HepG2 (cell line): Measurements from ENCODE around the gene LEFTY2. TPM values are rescaled to one million over a fixed set of nuclear protein-coding genes. Genes with fewer than 3 reads are reported as not detected.
A peak's percentile ranks its signal among the peaks of the same experiment; 100 is the strongest.

Source experiments
- ARID4A ChIP-seq: sonication (generic); formaldehyde crosslinking; IDR thresholded peaks from 2 replicates; pipeline ENCODE4 v1.5.0; 2020; ENCODE audit warnings: mild to moderate bottlenecking, missing genetic modification reagents, borderline replicate concordance
- CSRNP1 ChIP-seq: sonication (generic); formaldehyde crosslinking; IDR thresholded peaks from 2 replicates; pipeline ENCODE4 v1.8.1; 2023; ENCODE audit warnings: mild to moderate bottlenecking, missing genetic modification reagents
- EED ChIP-seq: sonication (generic); formaldehyde crosslinking; IDR thresholded peaks from 2 replicates; pipeline ENCODE4 v1.5.0; 2020; ENCODE audit warnings: mild to moderate bottlenecking, missing genetic modification reagents
- FOXK2 ChIP-seq: fragments of 450-650 bp; IDR thresholded peaks from 2 replicates; pipeline ENCODE4 v1.6.1; 2016
- HES4 ChIP-seq: sonication (generic); formaldehyde crosslinking; IDR thresholded peaks from 2 replicates; pipeline ENCODE4 v1.9.0; 2021; ENCODE audit warnings: mild to moderate bottlenecking, missing genetic modification reagents, borderline replicate concordance
- IKZF5 ChIP-seq: IDR thresholded peaks from 2 replicates; pipeline ENCODE4 v1.6.1; 2018; ENCODE audit warnings: missing genetic modification reagents, mild to moderate bottlenecking, missing compliant biosample characterization
- KAT8 ChIP-seq: IDR thresholded peaks from 2 replicates; pipeline ENCODE4 v1.6.1; 2016; ENCODE audit warnings: missing genetic modification reagents, missing compliant biosample characterization
- MLX ChIP-seq: IDR thresholded peaks from 2 replicates; pipeline ENCODE4 v1.6.1; 2016
- NFYB ChIP-seq: sonication (generic); formaldehyde crosslinking; IDR thresholded peaks from 2 replicates; pipeline ENCODE4 v1.4.0; 2020; ENCODE audit warnings: missing genetic modification reagents
- PRDM15 ChIP-seq: sonication (generic); formaldehyde crosslinking; IDR thresholded peaks from 2 replicates; pipeline ENCODE4 v1.4.0; 2020; ENCODE audit warnings: missing genetic modification reagents
- SCMH1 ChIP-seq: sonication (generic); formaldehyde crosslinking; IDR thresholded peaks from 2 replicates; pipeline ENCODE4 v1.9.0; 2021; ENCODE audit warnings: missing genetic modification reagents, mild to moderate bottlenecking, borderline replicate concordance
- SMAD1 ChIP-seq: sonication (generic); formaldehyde crosslinking; IDR thresholded peaks from 2 replicates; pipeline ENCODE4 v1.4.0; 2020; ENCODE audit warnings: missing genetic modification reagents, low read depth, mild to moderate bottlenecking, borderline replicate concordance
- SOX5 ChIP-seq: IDR thresholded peaks from 2 replicates; pipeline ENCODE4 v1.6.1; 2016; ENCODE audit warnings: borderline replicate concordance
- SP4 ChIP-seq: sonication (generic); formaldehyde crosslinking; IDR thresholded peaks from 2 replicates; pipeline ENCODE4 v1.8.1; 2023; ENCODE audit warnings: mild to moderate bottlenecking, missing genetic modification reagents
- ZNF275 ChIP-seq: sonication (generic); formaldehyde crosslinking; IDR thresholded peaks from 2 replicates; pipeline ENCODE4 v1.8.0; 2022; ENCODE audit warnings: missing genetic modification reagents, mild to moderate bottlenecking, inconsistent platforms, borderline replicate concordance
- polyA plus RNA-seq, 8 experiments: library from polyadenylated mRNA; depleted of rRNA in 3 of 8; stranded (reverse) in 7 of 8; unstranded in 1 of 8; fragments of >200 nt; fragmentation: Illumina TruSeq in 4 of 8; extraction: Trizol in 4 of 8; gene quantifications; 2 replicates each; pipeline versions ENCODE4 v1.2.1 to v1.2.3, GENCODE V29; 2011 to 2016; ENCODE audit warnings: low read depth in 4 of 8, missing spikeins in 1 of 8, mixed read lengths in 1 of 8; ENCODE audit not compliant: insufficient read depth in 1 of 8
- total RNA-seq, 5 experiments: library from RNA; depleted of rRNA; stranded (reverse); fragments of >200 nt; fragmentation: Illumina TruSeq; extraction: Trizol; gene quantifications; 2 replicates each; pipeline ENCODE4 v1.2.3, GENCODE V29; 2016; ENCODE audit warnings: low read depth in 1 of 5

The LEFTY2 gene
- total and polyA plus RNA-seq, 2 of the 13 experiments (the other 11 are each of a cell fraction or from before 2014, with no cell fraction given) = 0.13 to 0.33 TPM

GRCh38 chr1:225896937-225897549 lies 44.0 kb downstream of the LEFTY2 start (continued):
- TF ChIP-seq IKZF5 (CRISPR knock-in tag) = no peak; the same call in 1 of the 2 replicates
- TF ChIP-seq PRDM15 (CRISPR knock-in tag) = no peak
- 0 out of 2 replicates have a peak, but pooled peaks have one; percentile 29 for TF ChIP-seq NFYB (CRISPR knock-in tag)
- no peak for TF ChIP-seq SP4
- TF ChIP-seq MLX (CRISPR knock-in tag) = 0 out of 2 replicates have a peak, but pooled peaks have one; percentile 15
- no peak for TF ChIP-seq SMAD1
- no peak for TF ChIP-seq ARID4A (CRISPR knock-in tag)
- TF ChIP-seq FOXK2 = no peak
- no peak for TF ChIP-seq EED
- no peak for TF ChIP-seq ZNF275
- no peak for TF ChIP-seq CSRNP1 (CRISPR knock-in tag)
- TF ChIP-seq HES4 (CRISPR knock-in tag) = no peak
- TF ChIP-seq KAT8 = peak; percentile 61; the same call in 1 of the 2 replicates
- peak; percentile 14; the same call in 1 of the 2 replicates for TF ChIP-seq SOX5 (CRISPR knock-in tag)
- no peak for TF ChIP-seq SCMH1 (CRISPR knock-in tag)
